PC-3 (cell line): ENCODE measurements around the gene CCL4. TPM values are rescaled to one million over a fixed set of nuclear protein-coding genes. Genes with fewer than 3 reads are reported as not detected.
A peak's percentile ranks its signal among the peaks of the same experiment; 100 is the strongest.
"Not testable (repeated sequence)": the region's sequence is repeated elsewhere in the genome, so short reads cannot be mapped to it uniquely, and the experiment has no call there.

Source experiments
- ATAC-seq: fragments of 200-7000 bp; cut with Tn5 transposase; 2 replicates; pipeline ENCODE4 v1.9.1; 2020; ENCODE audit warnings: mild to moderate bottlenecking, moderate library complexity
- BruUV-seq: library from RNA; stranded (reverse); fragments of 400-500 nt; replicated peaks from 2 replicates; lab custom pipeline; 2021; lab: Mats Ljungman, UMichigan
- CTCF ChIA-PET: fragments of 300-600 bp; sonication (Branson Sonifier 250); formaldehyde crosslinking; loops from one replicate; lab custom pipeline; 2022; ENCODE audit warnings: antibody characterized with exemption; lab: Charles Lee
- POLR2A ChIA-PET: fragments of 300-600 bp; sonication (Branson Sonifier 250); formaldehyde crosslinking; loops from one replicate; lab custom pipeline; 2022; ENCODE audit warnings: antibody characterized with exemption; ENCODE audit not compliant: unreplicated experiment; lab: Charles Lee
- DNase-seq: peaks from one replicate; pipeline ENCODE4 v3.0.0-alpha.2; 2015
- H2AFZ ChIP-seq: fragments of 300-600 bp; sonication (generic); 2 replicates; pipeline ENCODE4 v1.6.0; 2016; ENCODE audit warnings: antibody characterized with exemption, low read length
- H3F3A ChIP-seq: fragments of 300-600 bp; sonication (generic); one replicate; pipeline ENCODE4 v1.6.0; 2017; ENCODE audit warnings: antibody characterized with exemption, low read length, control low read depth, mild to moderate bottlenecking; ENCODE audit not compliant: unreplicated experiment
- H3K27ac ChIP-seq: fragments of 300-600 bp; sonication (generic); 2 replicates; pipeline ENCODE4 v1.5.1; 2016; ENCODE audit warnings: mild to moderate bottlenecking, low read length
- H3K27me3 ChIP-seq: fragments of 300-600 bp; sonication (generic); 2 replicates; pipeline ENCODE4 v1.6.1; 2016; ENCODE audit warnings: low read length, mixed read lengths
- H3K36me3 ChIP-seq: fragments of 300-600 bp; sonication (generic); 2 replicates; pipeline ENCODE4 v1.6.1; 2016; ENCODE audit warnings: low read depth, mixed run types, low read length, mixed read lengths
- H3K4me1 ChIP-seq: fragments of 300-600 bp; sonication (generic); 2 replicates; pipeline ENCODE4 v1.5.1; 2016; ENCODE audit warnings: low read length; ENCODE audit not compliant: insufficient read depth
- H3K4me2 ChIP-seq: fragments of 300-600 bp; sonication (generic); 2 replicates; pipeline ENCODE4 v1.6.0; 2016; ENCODE audit warnings: low read length
- H3K4me3 ChIP-seq: fragments of 300-600 bp; sonication (generic); 2 replicates; pipeline ENCODE4 v1.5.1; 2016; ENCODE audit warnings: mild to moderate bottlenecking, low read length, mixed read lengths
- H3K79me2 ChIP-seq: fragments of 300-600 bp; sonication (generic); 2 replicates; pipeline ENCODE4 v1.6.1; 2017; ENCODE audit warnings: low read length, mixed read lengths
- H3K9ac ChIP-seq: fragments of 300-600 bp; sonication (generic); 2 replicates; pipeline ENCODE4 v1.6.0; 2016; ENCODE audit warnings: mild to moderate bottlenecking, low read length
- H3K9me2 ChIP-seq: fragments of 300-600 bp; sonication (generic); replicated peaks from 2 replicates; pipeline ENCODE4 v1.6.1; 2016; ENCODE audit warnings: mixed run types, low read length, mixed read lengths
- H3K9me3 ChIP-seq: fragments of 300-600 bp; sonication (generic); 2 replicates; pipeline ENCODE4 v1.6.1; 2016; ENCODE audit warnings: low read length, mixed read lengths
- H4K20me1 ChIP-seq: fragments of 300-600 bp; sonication (generic); 2 replicates; pipeline ENCODE4 v1.6.1; 2016; ENCODE audit warnings: low read length, mixed read lengths
- EZH2 ChIP-seq: fragments of 300-600 bp; sonication (generic); IDR thresholded peaks from one replicate; pipeline ENCODE4 v1.6.1; 2017; ENCODE audit warnings: antibody characterized with exemption, mild to moderate bottlenecking, low read length; ENCODE audit not compliant: unreplicated experiment
- EZH2phosphoT487 ChIP-seq: fragments of 300-600 bp; sonication (generic); IDR thresholded peaks from 2 replicates; pipeline ENCODE4 v1.6.1; 2018; ENCODE audit warnings: mild to moderate bottlenecking, antibody characterized with exemption, low read length, borderline replicate concordance
- intact Hi-C: fragments of 100-400 bp; cut with micrococcal nuclease; formaldehyde crosslinking; loops from 2 replicates; pipeline ENCODE4 v1.9.0; 2023
- total RNA-seq: library from RNA; depleted of rRNA; stranded (reverse); fragments of >200 nt; gene quantifications from 2 replicates; pipeline ENCODE4 v1.2.3, GENCODE V29; 2014
- TF ChIP-seq, protein P1 (sequence below): fragments of 300-600 bp; sonication (generic); conservative IDR thresholded peaks from 2 replicates; pipeline ENCODE4 v1.5.1; 2017; ENCODE audit warnings: antibody characterized with exemption, low read depth, mild to moderate bottlenecking, low read length

Gene CCL4
- total RNA-seq, 1 experiment from 2014 or later = not detected

DNA sequence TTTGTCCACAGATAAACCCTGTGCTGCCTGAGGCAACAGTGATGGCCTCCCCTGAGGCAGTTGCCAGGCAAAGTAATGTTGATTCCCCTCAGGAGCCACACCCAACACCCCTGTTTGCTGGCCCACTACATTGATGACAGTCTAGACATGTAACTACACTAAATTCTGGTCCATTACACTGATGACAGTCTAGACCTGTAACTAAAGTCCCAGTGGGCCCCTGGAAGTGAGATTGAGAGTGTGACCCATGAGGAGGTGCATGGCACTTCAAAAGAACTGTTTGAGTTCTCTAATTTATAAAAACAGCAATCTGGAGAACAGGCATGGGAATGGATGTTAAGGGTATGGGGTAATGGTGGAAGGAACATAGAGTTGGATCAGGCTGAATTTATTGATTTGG is 8.9 kb downstream of the CCL4 start:
- H3K4me1 ChIP-seq = no peaks in the 10 kb centered on the region
- H3K27me3 ChIP-seq = peaks cover 4% of the 10 kb centered on the region; the same call in 1 of the 2 replicates
- no peak for DNase-seq
- H3K9ac ChIP-seq = no peak overlapping the region
- no peak overlapping the region for H3K4me3 ChIP-seq
- no TSS peak for BruUV-seq
- no peaks in the 10 kb centered on the region for H3F3A ChIP-seq
- no peaks in the 10 kb centered on the region for H3K36me3 ChIP-seq
- TF ChIP-seq EZH2 (no peak), EZH2phosphoT487 (no peak)
- TF ChIP-seq, protein P1, sequence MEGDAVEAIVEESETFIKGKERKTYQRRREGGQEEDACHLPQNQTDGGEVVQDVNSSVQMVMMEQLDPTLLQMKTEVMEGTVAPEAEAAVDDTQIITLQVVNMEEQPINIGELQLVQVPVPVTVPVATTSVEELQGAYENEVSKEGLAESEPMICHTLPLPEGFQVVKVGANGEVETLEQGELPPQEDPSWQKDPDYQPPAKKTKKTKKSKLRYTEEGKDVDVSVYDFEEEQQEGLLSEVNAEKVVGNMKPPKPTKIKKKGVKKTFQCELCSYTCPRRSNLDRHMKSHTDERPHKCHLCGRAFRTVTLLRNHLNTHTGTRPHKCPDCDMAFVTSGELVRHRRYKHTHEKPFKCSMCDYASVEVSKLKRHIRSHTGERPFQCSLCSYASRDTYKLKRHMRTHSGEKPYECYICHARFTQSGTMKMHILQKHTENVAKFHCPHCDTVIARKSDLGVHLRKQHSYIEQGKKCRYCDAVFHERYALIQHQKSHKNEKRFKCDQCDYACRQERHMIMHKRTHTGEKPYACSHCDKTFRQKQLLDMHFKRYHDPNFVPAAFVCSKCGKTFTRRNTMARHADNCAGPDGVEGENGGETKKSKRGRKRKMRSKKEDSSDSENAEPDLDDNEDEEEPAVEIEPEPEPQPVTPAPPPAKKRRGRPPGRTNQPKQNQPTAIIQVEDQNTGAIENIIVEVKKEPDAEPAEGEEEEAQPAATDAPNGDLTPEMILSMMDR = no peak
- no peaks in the 10 kb centered on the region for H4K20me1 ChIP-seq
- H2AFZ ChIP-seq = no peak overlapping the region
- ChIA-PET POLR2A (no interaction called here), CTCF (no interaction called here)
- no peaks in the 10 kb centered on the region for H3K79me2 ChIP-seq
- H3K4me2 ChIP-seq = no peak overlapping the region
- no peaks in the 10 kb centered on the region for H3K9me3 ChIP-seq
- no peak for ATAC-seq
- intact Hi-C loops = no loop called here
- no peaks in the 10 kb centered on the region for H3K9me2 ChIP-seq
- no peak overlapping the region for H3K27ac ChIP-seq

DNA sequence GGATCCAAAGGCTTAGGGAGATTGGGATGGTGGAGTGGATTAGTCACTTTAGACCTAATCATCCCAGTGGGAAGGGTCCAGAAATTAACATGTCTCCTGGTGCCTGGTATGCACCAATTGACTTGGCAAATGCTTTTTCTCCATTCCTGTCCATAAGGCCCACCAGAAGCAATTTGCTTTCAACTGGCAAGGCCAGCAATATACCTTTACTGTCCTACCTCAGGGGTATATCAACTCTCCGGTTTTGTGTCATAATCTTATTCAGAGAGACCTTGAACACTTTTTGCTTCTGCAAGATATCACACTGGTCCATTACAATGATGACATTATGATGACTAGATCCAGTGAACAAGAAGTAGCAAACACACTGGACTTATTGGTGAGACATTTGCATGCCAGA is 9.5 kb downstream of the CCL4 start:
- ATAC-seq, H4K20me1 ChIP-seq, H3K4me2 ChIP-seq, H3K9me2 ChIP-seq, H3K4me3 ChIP-seq, H3K9me3 ChIP-seq, H3K9ac ChIP-seq, H3K79me2 ChIP-seq, H3K36me3 ChIP-seq, BruUV-seq, H3K27ac ChIP-seq, POLR2A ChIA-PET, intact Hi-C loops, H3K27me3 ChIP-seq, H3F3A ChIP-seq, DNase-seq, CTCF ChIA-PET, H3K4me1 ChIP-seq, H2AFZ ChIP-seq: not testable (repeated sequence)

DNA sequence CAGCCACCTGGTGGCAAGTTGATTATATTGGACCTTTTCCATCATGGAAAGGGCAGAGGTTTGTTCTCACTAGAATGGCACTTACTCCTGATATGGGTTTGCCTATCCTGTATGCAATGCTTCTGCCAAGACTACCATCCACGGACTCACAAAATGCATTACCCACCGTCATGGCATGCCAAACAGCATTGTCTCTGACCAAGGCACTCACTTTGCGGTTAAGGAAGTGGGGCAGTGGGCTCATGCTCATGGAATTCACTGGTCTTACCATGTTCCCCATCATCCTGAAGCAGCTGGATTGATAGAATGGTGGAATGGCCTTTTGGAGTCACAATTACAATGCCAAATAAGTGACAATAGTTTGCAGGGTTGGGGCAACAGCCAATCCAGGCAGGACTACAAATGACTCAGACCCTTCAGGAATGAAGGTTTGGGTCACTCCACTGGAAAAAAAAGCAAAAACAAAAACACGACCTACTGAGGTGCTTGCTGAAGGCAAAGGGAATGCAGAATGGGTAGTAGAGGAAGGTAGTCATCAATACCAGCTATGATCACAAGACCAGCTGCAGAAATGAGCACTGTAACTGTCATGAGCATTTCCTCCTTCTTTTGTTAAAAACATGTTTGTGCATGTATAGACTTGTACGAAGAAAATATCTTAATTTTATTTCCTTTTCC is 11.5 kb downstream of the CCL4 start:
- intact Hi-C loops, H3K79me2 ChIP-seq, H3K9me3 ChIP-seq, BruUV-seq, H3K27ac ChIP-seq, H3K9ac ChIP-seq, H3K9me2 ChIP-seq, H3K4me1 ChIP-seq, H2AFZ ChIP-seq, H3K4me2 ChIP-seq, CTCF ChIA-PET, ATAC-seq, H4K20me1 ChIP-seq, H3K27me3 ChIP-seq, H3K36me3 ChIP-seq, H3K4me3 ChIP-seq, POLR2A ChIA-PET, H3F3A ChIP-seq: not testable (repeated sequence)
- DNase-seq = peak; percentile 12

DNA sequence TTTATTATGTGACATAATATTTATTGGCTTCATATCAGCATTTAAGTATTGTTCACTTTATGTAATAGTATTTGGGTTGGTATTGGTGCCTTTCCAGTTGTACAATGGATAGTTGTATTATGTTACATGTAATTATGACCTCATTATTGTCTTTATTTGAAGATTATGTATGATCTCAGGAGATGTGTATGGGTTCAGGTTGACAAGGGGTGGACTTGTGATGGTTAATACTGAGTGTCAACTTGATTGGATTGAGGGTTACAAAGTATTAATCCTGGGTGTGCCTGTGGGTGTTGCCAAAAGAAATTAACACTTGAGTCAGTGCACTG is 12.0 kb downstream of the CCL4 start:
- H3K36me3 ChIP-seq, H3K9ac ChIP-seq, H2AFZ ChIP-seq, H3F3A ChIP-seq, H3K27ac ChIP-seq, H3K4me2 ChIP-seq, H3K9me2 ChIP-seq, ATAC-seq, POLR2A ChIA-PET, H4K20me1 ChIP-seq, H3K4me3 ChIP-seq, H3K79me2 ChIP-seq, intact Hi-C loops, H3K4me1 ChIP-seq, DNase-seq, CTCF ChIA-PET, H3K9me3 ChIP-seq, H3K27me3 ChIP-seq, BruUV-seq: not testable (repeated sequence)
